Gastrocnemius medialis (tissue), 4 donors: ENCODE results near the gene SYNC. TPM values are rescaled to one million over a fixed set of nuclear protein-coding genes. Genes with fewer than 3 reads are reported as not detected.

ENCODE experiments used
- ATAC-seq, 2 donors: fragments of 150-250 bp; one replicate each; pipeline ENCODE4 v1.9.1; 2016
- DNase-seq, 2 donors: peaks; one replicate each; pipeline ENCODE4 v3.0.0-alpha.2; 2019
- H3K27ac ChIP-seq, 4 donors: fragments of 200-600 bp; sonication (generic); 1 replicate in 1 of 4; 2 replicates in 3 of 4; pipeline ENCODE4 v1.5.1; 2016 to 2018; ENCODE audit warnings: mild to moderate bottlenecking in 2 of 4, moderate library complexity in 1 of 4
- H3K27me3 ChIP-seq, 3 donors: fragments of 200-600 bp; sonication (generic) in 2 of 3; 1 replicate in 1 of 3; 2 replicates in 2 of 3; pipeline versions ENCODE4 v1.5.1 to v1.6.0; 2016 to 2019; ENCODE audit warnings: mild to moderate bottlenecking in 1 of 3, moderate library complexity in 1 of 3
- H3K36me3 ChIP-seq, 2 donors: fragments of 200-600 bp; sonication (generic) in 1 of 2; one replicate each; pipeline ENCODE4 v1.5.1; 2017 to 2018
- H3K4me1 ChIP-seq, 2 donors: fragments of 200-600 bp; sonication (generic) in 1 of 2; one replicate each; pipeline ENCODE4 v1.5.1; 2016 to 2017; ENCODE audit warnings: mild to moderate bottlenecking in 2 of 2
- H3K4me3 ChIP-seq, 4 donors: fragments of 200-600 bp; sonication (generic) in 3 of 4; 1 replicate in 1 of 4; 2 replicates in 3 of 4; pipeline ENCODE4 v1.5.1; 2016 to 2019; ENCODE audit warnings: mild to moderate bottlenecking in 2 of 4
- H3K9me3 ChIP-seq, 3 donors: fragments of 200-600 bp; sonication (generic) in 2 of 3; 1 replicate in 1 of 3; 2 replicates in 2 of 3; pipeline ENCODE4 v1.5.1; 2016 to 2019
- CTCF ChIP-seq, 5 experiments: fragments of 450-650 bp in 3 of 5; fragments of 200-600 bp in 2 of 5; sonication (generic) in 2 of 5; IDR thresholded peaks in 4 of 5; conservative IDR thresholded peaks in 1 of 5; 1 replicate in 4 of 5; 2 replicates in 1 of 5; pipeline ENCODE4 v1.5.1; 2016 to 2019; ENCODE audit warnings: antibody characterized with exemption in 5 of 5, mild to moderate bottlenecking in 3 of 5, moderate library complexity in 3 of 5
- POLR2A ChIP-seq, 2 donors: fragments of 450-650 bp; IDR thresholded peaks; one replicate each; pipeline ENCODE4 v1.6.1; 2017; ENCODE audit warnings: antibody characterized with exemption in 2 of 2, mild to moderate bottlenecking in 2 of 2, moderate library complexity in 2 of 2
- in situ Hi-C, 4 donors: fragments of 200-750 bp; cut with MboI; loops; one replicate each; pipeline versions ENCODE4 v1.15.0 to v1.8.0; 2017; ENCODE audit warnings: low sequenced_read_pairs in 4 of 4
- intact Hi-C: fragments of 100-400 bp; cut with DNase I; formaldehyde crosslinking; loops from one replicate; pipeline ENCODE4 v1.15.1; 2023; ENCODE audit warnings: low total_unique reads
- total RNA-seq, 4 donors: library from RNA; depleted of rRNA; stranded (reverse); fragments of >200 nt; gene quantifications; one replicate each; pipeline versions ENCODE4 v1.1.0 to v1.2.3, GENCODE V29; 2016

SYNC gene
- total RNA-seq, 4 donors from 2014 or later: 68.3 to 252 (median 158) TPM

DNA sequence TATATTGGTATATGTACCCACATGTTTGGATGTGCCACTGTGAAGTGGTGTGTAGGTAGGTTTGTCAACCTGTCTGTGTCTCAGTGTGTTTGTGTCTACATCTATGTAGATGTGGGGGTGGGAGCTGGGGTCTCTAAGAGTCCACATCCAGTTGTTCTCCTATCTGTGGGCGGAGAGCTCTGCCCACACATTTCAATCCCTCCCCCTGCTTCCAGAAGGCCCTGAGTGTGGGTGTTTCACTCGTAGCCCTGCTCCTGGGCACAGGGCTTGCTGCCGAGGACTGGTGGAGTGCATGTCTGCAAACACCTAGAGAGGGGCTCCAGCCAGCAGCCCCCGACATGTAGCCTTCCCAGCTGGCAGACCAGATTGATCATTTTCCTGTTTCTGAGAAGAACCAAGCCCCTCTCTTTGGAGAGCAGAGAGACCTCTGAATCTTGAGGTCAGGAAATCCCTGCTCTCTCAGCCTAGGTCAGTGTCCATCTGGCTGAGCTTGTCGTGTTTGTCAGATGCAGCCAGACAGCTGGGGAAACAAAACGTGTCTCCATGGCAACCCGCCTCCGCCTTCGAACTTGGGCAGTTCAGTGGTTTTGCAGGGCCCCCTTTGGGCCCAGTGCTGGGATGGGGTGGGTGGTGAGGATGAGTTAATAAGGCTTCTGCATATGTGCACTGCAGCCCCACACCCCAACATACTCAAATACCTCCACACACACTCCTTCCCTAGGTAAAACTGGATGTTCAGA lies 31.2 kb upstream of the SYNC start:
- no peaks in the 10 kb centered on the region for H3K9me3 ChIP-seq
- in situ Hi-C loops: no loop called here
- H3K27me3 ChIP-seq: no peaks in the 10 kb centered on the region
- ATAC-seq (no peak), DNase-seq (no peak)
- intact Hi-C loops: no loop called here
- H3K36me3 ChIP-seq: no peaks in the 10 kb centered on the region
- no peak overlapping the region for H3K27ac ChIP-seq
- no peaks in the 10 kb centered on the region for H3K4me1 ChIP-seq
- TF ChIP-seq POLR2A (IDR thresholded peaks at IDR 0.05) (no peak), CTCF (IDR thresholded peaks at IDR 0.05 in 4 of 5, conservative IDR thresholded peaks at IDR 0.05 in 1 of 5) (no peak)
- no peak overlapping the region for H3K4me3 ChIP-seq

- Histone ChIP-seq H3K4me3 (no peak overlapping the region), H3K27ac (no peak overlapping the region), H3K27me3 (no peaks in the 10 kb centered on the region), H3K4me1 (peaks cover 5 to 8% of the 10 kb centered on the region in 2 donors), H3K36me3 (no peaks in the 10 kb centered on the region), H3K9me3 (no peaks in the 10 kb centered on the region)
- DNase-seq: no peak
- intact Hi-C loops: no loop called here
- in situ Hi-C loops: no loop called here
- TF ChIP-seq CTCF (IDR thresholded peaks at IDR 0.05 in 4 of 5, conservative IDR thresholded peaks at IDR 0.05 in 1 of 5): no peak
- no peak for TF ChIP-seq POLR2A (IDR thresholded peaks at IDR 0.05)
- ATAC-seq: no peak
Measured at GRCh38 chr1:32729254-32730046, 26.9 kb upstream of the SYNC start.

DNA sequence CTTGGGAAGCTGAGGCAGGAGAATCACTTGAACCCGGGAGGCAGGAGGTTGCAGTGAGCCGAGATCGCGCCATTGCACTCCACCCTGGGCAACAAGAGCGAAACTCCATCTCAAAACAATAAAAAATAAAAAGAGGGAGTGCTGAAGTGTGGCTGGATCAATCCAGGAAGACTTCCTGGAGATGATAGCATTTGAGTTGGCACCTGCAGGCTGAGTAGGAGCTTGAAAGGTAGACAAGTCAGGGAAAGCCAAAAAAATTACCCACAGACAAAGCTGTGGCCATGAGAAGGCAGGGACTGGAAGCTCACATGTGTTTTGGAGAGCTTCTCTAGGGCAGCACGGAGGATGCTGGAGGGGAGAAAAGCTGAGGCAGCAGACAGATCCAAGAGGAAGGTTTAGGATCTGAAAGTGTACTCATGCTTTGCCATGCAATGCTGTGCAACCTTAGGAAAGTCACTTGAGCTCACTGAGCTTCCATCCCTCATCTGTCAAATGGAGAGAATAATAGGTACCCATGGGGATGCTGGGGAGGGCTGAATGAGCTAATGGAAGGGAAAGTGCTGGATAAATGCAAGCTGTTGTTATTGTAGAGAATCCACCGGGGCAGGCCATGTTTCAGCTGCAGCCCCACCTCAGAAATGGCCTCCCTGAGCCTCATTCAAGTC lies 26.0 kb upstream of the SYNC start:
- DNase-seq (no peak), ATAC-seq (no peak)
- H3K9me3 ChIP-seq: no peaks in the 10 kb centered on the region
- in situ Hi-C loops: no loop called here
- H3K27me3 ChIP-seq: no peaks in the 10 kb centered on the region
- no peak overlapping the region for H3K27ac ChIP-seq
- intact Hi-C loops: no loop called here
- H3K4me3 ChIP-seq: no peak overlapping the region
- TF ChIP-seq CTCF (IDR thresholded peaks at IDR 0.05 in 4 of 5, conservative IDR thresholded peaks at IDR 0.05 in 1 of 5) (no peak), POLR2A (IDR thresholded peaks at IDR 0.05) (no peak)
- H3K36me3 ChIP-seq: no peaks in the 10 kb centered on the region
- H3K4me1 ChIP-seq: peaks cover 5 to 8% of the 10 kb centered on the region in 2 donors

- intact Hi-C loops: no loop called here
- ATAC-seq (no peak), DNase-seq (no peak)
- Histone ChIP-seq H3K36me3 (no peaks in the 10 kb centered on the region), H3K4me1 (peaks cover 5 to 8% of the 10 kb centered on the region in 2 donors), H3K9me3 (no peaks in the 10 kb centered on the region), H3K4me3 (no peak overlapping the region), H3K27me3 (no peaks in the 10 kb centered on the region), H3K27ac (no peak overlapping the region)
- TF ChIP-seq CTCF (IDR thresholded peaks at IDR 0.05 in 4 of 5, conservative IDR thresholded peaks at IDR 0.05 in 1 of 5) (no peak), POLR2A (IDR thresholded peaks at IDR 0.05) (no peak)
- in situ Hi-C loops: no loop called here
Measured at GRCh38 chr1:32727876-32728275, 25.3 kb upstream of the SYNC start.
